ENCODE data around the gene S100A8. TPM values are rescaled to one million over a fixed set of nuclear protein-coding genes. Genes with fewer than 3 reads are reported as not detected.

The S100A8 gene
- total RNA-seq, 4 donors from 2014 or later: 1.6 to 7.4 TPM; not detected in 2

DNA sequence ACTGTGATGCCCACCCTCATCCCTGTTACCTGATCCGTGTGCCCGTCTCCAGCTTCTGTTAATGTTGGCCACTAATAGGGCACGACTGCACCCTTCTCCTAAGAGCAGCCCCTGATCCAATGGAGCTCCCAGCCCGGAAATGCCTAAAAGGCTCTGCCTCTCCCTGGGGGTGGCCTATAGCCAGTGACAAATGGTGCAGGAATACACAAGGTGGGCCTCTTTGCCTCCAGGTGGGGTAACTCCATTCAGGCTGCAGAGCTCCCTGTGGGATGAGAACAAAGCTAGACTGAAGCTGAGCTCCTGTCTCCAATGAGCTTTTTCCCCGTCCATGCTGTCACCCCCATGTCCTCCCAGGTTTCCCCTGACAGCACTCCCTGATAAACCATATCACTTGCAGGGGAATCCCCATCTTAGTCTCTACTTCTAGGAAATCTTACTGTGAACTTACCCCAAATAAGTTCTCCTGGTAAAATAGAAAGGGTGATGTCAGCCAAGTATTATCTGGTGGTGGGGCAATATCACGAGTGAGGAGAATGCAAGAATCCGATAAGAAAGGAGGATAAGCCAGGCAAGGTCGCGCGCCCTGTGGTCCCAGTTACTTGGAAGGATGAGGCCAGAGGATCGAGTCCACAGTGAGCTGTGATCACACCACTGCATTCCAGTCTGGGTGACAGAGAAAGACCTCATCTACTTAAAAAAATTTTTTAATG is 44.0 kb upstream of the S100A8 start:
- Histone ChIP-seq H3K36me3 (no peaks in the 10 kb centered on the region), H3K27me3 (no peaks in the 10 kb centered on the region), H3K27ac (no peak overlapping the region), H3K4me1 (no peaks in the 10 kb centered on the region), H3K9me3 (no peaks in the 10 kb centered on the region), H3K4me3 (no peak overlapping the region)
- no peak for TF ChIP-seq POLR2A (IDR thresholded peaks at IDR 0.05)
- TF ChIP-seq POLR2AphosphoS5 (IDR thresholded peaks at IDR 0.05): no peak
- no peak for TF ChIP-seq EP300 (IDR thresholded peaks at IDR 0.05; ENCODE audit: low read depth)
- no peak for TF ChIP-seq CTCF (IDR thresholded peaks at IDR 0.05)
- WGBS, 2 donors (ENCODE audit: low coverage in 1 of 2): 79 to 85% methylated on average over 7 to 11 of the region's 11 CpGs
- in situ Hi-C loops (cut with MboI; ENCODE audit: low pct_ligation_motif_present in 1 of 4, low pct_unique_long_range_greater_than_20kb in 1 of 4, low sequenced_read_pairs in 3 of 4): no loop called here
- no peak for DNase-seq
- intact Hi-C loops (cut with DNase I; ENCODE audit: low total_unique reads): no loop called here

- H3K36me3 ChIP-seq: no peaks in the 10 kb centered on the region
- intact Hi-C loops (cut with DNase I; ENCODE audit: low total_unique reads) (no loop called here), in situ Hi-C loops (cut with MboI; ENCODE audit: low pct_ligation_motif_present in 1 of 4, low pct_unique_long_range_greater_than_20kb in 1 of 4, low sequenced_read_pairs in 3 of 4) (no loop called here)
- no peak overlapping the region for H3K4me3 ChIP-seq
- no peak for TF ChIP-seq CTCF (IDR thresholded peaks at IDR 0.05)
- no peak for TF ChIP-seq POLR2AphosphoS5 (IDR thresholded peaks at IDR 0.05)
- no peak for TF ChIP-seq EP300 (IDR thresholded peaks at IDR 0.05; ENCODE audit: low read depth)
- TF ChIP-seq POLR2A (IDR thresholded peaks at IDR 0.05): no peak
- no peaks in the 10 kb centered on the region for H3K4me1 ChIP-seq
- no peak overlapping the region for H3K27ac ChIP-seq
- no peaks in the 10 kb centered on the region for H3K9me3 ChIP-seq
- 70% methylated on average over 9 of the region's 9 CpGs; no CpG with 5 or more reads in 1 of the 2 donors for WGBS, 2 donors (ENCODE audit: low coverage in 1 of 2)
- H3K27me3 ChIP-seq: no peaks in the 10 kb centered on the region
- DNase-seq: no peak
These were observed 42.2 kb upstream of the S100A8 start for GRCh38 chr1:153432874-153433681.

- Histone ChIP-seq H3K36me3 (no peaks in the 10 kb centered on the region), H3K4me3 (no peak overlapping the region), H3K9me3 (no peaks in the 10 kb centered on the region), H3K27me3 (no peaks in the 10 kb centered on the region), H3K27ac (no peak overlapping the region), H3K4me1 (no peaks in the 10 kb centered on the region)
- intact Hi-C loops (cut with DNase I; ENCODE audit: low total_unique reads): no loop called here
- DNase-seq: no peak
- 57 to 67% methylated on average over 2 to 4 of the region's 4 CpGs for WGBS, 2 donors (ENCODE audit: low coverage in 1 of 2)
- TF ChIP-seq POLR2A (IDR thresholded peaks at IDR 0.05) (no peak), CTCF (IDR thresholded peaks at IDR 0.05) (no peak), EP300 (IDR thresholded peaks at IDR 0.05; ENCODE audit: low read depth) (no peak), POLR2AphosphoS5 (IDR thresholded peaks at IDR 0.05) (no peak)
- in situ Hi-C loops (cut with MboI; ENCODE audit: low pct_ligation_motif_present in 1 of 4, low pct_unique_long_range_greater_than_20kb in 1 of 4, low sequenced_read_pairs in 3 of 4): no loop called here
These were observed 41.1 kb upstream of the S100A8 start for GRCh38 chr1:153431928-153432327.

DNA sequence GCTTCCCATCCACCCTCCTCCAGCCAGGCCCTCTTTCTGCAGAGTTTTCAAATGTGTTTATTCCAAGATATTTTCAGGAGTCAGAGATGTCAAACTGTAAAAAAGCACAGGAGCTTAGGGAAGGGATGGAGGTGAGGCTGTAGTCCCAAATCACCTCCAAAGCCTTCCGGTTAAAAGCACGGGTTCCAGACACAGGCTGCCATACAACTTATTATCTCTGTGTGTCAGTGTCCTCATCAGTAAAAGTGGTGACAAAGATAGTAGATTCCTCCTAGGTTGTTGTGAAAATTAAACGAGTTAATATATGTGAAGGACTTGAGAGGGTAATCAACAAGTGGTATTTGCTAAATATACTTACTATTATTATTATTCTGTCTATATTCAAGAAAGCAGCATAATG is 40.6 kb upstream of the S100A8 start:
- Histone ChIP-seq H3K36me3 (no peaks in the 10 kb centered on the region), H3K4me3 (no peak overlapping the region), H3K9me3 (no peaks in the 10 kb centered on the region), H3K27me3 (peaks cover 4% of the 10 kb centered on the region), H3K27ac (no peak overlapping the region), H3K4me1 (no peaks in the 10 kb centered on the region)
- intact Hi-C loops (cut with DNase I; ENCODE audit: low total_unique reads): no loop called here
- 60 to 73% methylated on average over 2 to 3 of the region's 3 CpGs for WGBS, 2 donors (ENCODE audit: low coverage in 1 of 2)
- TF ChIP-seq EP300 (IDR thresholded peaks at IDR 0.05; ENCODE audit: low read depth): no peak
- TF ChIP-seq POLR2AphosphoS5 (IDR thresholded peaks at IDR 0.05): no peak
- no peak for TF ChIP-seq POLR2A (IDR thresholded peaks at IDR 0.05)
- TF ChIP-seq CTCF (IDR thresholded peaks at IDR 0.05): no peak
- in situ Hi-C loops (cut with MboI; ENCODE audit: low pct_ligation_motif_present in 1 of 4, low pct_unique_long_range_greater_than_20kb in 1 of 4, low sequenced_read_pairs in 3 of 4): no loop called here
- no peak for DNase-seq
